SIG-M5 (cell line): ENCODE data around the gene OTUD3.
"Not testable (repeated sequence)": the region's sequence is repeated elsewhere in the genome, so short reads cannot be mapped to it uniquely, and the experiment has no call there.

Source experiments
- DNase-seq: peaks from one replicate; lab custom pipeline; 2025; lab: John Stamatoyannopoulos, UW

Gene OTUD3, protein sequence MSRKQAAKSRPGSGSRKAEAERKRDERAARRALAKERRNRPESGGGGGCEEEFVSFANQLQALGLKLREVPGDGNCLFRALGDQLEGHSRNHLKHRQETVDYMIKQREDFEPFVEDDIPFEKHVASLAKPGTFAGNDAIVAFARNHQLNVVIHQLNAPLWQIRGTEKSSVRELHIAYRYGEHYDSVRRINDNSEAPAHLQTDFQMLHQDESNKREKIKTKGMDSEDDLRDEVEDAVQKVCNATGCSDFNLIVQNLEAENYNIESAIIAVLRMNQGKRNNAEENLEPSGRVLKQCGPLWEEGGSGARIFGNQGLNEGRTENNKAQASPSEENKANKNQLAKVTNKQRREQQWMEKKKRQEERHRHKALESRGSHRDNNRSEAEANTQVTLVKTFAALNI

DNA sequence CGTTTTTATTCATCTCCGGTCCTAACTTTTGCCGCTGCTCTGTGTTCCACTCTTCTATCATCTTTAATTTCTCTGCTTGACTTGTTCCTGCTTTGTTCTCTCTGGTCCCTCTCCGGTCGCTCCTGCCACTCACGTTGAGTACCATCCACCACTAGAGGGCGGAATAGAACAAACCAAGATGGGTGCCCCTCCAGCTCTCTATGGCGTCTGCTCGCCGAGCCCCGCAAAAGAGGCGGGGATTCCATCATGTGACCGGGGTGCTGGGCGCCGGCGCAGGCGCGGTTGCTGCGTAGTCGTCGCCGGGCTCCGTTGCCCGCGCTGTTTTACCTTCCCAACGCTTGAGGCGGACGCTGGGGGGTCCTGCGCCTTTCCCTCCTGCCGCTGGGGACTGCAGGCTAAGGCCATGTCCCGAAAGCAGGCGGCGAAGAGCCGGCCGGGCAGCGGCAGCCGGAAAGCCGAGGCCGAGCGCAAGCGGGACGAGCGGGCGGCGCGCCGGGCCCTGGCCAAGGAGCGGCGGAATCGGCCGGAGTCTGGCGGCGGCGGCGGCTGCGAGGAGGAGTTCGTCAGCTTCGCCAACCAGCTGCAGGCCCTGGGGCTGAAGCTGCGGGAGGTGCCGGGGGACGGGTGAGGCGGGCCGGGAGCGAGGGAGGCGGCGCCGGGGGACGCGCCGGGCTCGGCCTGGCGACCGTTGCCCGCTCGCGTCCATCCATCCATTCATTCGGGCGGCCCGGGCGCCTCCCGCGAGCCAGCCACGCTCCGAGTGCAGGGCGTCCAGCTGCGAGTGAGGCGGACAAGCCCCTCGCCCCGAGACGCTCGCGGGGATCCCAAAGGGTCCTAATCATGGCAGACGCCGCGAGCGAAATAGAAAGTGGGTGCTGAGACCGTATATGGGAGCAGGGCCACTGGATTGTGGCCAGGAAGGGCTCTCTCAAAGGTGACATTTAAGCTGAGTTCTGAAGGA is at the start of gene OTUD3:
TSS of gene OTUD3 (plus strand) at position 285 of the 961 bp plus-strand sequence. CDS start at position 404, 119 bp downstream.
- peak; percentile 81 for DNase-seq

DNA sequence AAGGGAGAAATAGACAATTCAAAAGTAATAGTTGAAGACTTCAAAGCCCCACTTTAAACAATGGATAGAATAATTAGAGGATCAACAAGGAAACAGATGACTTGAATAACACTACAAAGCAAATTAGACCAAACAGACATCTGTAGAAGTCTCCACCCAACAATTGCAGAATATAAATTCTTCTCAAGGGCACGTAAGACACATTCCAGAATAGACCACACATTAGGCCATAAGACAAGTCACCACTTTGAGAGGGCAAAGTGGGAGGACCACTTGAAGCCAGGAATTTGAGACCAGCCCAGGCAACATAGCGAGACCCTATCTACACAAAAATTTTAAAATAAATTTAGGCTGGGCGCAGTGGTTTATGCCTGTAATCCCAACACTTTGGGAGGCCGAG is 46.6 kb upstream of the OTUD3 start:
- no peak for DNase-seq

DNA sequence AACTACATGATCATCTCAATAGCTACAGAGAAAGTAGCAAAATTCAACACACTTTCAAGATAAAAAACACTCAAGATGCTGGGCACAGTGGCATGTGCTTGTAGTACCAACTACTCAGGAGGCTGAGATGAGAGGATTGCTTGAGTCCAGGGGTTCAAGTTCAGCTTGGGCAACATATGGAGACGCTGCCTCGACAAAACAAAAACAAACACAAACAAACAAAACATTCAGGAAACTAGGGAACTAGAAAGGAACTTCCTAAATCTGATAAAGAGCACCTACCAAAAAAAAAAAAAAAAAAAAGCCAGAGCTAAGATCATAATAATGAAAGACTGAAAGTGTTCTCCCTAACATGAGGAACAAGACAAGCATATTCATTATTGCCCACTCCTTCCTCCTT is 44.3 kb upstream of the OTUD3 start:
- no peak for DNase-seq

DNA sequence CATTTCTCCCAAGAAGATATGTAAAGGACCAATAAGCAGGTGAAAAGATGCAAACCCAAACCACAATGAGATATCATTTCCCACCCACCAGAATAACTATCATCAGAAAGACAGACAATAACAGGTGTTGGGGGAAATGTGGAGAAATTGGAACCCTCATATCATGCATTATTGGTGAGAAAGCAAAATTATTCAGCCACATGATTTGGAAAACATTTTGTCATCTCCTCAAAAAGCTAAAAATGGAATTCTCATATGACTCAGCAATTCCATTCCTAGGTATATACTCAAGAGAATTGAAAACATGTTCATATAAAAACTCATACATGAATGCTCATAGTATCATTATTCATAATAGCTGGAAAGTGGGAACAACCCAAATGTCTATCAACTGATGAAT is 42.0 kb upstream of the OTUD3 start:
- no peak for DNase-seq

DNA sequence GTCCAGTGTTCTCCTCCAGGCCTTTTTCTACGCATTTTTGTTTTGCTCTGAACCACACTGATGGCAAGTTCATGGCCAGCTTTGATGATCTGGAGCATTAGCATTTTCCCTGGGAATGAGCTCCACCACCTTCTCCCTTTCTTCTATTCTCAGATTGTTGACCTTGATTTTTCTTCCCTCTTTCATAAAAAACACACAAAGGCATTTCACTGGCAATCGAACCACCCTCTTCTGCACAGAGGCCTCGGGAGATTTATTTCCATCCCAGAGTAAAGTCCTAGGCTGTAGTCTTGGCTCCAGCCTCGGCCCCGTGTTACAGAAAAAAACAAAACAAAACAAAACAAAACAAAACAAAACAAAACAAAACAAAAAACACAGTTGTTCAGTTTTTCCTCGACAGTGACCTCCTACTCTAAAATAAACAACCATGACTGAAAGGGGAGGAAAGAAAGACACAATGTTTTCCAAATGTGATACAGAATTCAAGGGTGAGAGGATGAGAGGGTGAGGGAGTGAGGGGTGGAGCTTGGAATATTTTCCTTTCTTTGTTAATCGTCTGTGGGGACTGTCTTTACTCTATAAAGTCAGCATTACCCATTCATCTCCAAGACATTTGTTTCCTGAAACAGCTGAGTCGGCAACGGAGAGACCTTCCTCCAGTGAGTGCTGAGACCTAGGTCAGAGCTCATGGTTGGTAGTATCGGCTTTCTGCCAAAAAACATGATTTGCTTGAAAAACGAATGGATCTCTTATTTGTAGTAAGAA is 37.3 kb upstream of the OTUD3 start:
- DNase-seq: no peak

DNA sequence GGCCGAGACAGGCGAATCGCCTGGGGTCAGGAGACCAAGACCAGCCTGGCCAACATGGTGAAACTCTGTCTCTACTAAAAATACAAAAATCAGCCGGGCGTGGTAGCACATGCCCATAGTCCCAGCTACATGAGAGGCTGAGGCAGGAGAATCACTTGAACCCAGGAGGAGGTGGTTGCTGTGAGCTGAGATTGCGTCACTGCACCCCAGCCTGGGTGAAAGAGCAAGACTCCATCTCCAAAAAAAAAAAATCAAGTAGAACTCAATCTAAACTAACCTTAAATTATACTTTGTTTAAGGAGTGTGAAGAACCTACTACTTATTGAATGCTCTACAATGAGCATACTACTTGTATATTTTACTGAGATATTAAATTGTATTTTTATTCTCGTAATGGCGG is 36.6 kb upstream of the OTUD3 start:
- no peak for DNase-seq

DNA sequence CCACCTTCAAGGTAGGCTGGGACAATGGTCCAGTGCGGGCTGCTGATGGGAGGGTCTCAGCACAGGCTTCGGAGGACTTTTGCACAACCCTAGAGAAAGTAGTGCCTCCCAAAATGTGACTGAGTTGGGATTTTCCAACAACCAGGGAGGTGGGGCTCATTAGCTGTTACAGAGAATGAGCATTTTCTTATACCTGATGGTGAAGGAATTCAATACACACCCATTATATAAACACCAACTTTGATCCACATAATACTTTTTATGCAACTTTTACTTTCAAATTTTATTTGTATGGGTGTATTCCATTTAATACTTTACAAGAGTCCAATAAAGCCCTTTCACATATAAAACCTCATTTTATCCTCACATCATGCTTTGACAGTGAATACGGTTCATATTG is 35.9 kb upstream of the OTUD3 start:
- DNase-seq: no peak

DNA sequence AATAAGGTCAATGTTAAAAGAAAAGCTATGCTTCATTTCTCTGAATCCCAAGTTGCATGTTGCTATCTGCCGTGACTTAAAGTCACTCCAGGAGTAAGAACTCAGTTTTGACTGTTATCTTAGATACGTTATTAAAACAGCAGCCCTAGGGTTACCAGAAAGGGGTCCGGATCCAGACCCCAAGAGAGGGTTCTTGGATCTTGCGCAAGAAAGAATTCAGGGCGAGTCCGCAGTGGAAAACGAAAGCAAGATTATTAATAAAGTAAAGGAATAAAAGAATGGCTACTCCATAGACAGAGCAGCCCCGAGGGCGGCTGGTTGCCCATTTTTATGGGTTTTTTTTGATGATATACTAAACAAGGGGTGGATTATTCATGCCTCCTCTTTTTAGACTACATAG is 34.9 kb upstream of the OTUD3 start:
- DNase-seq: not testable (repeated sequence)

DNA sequence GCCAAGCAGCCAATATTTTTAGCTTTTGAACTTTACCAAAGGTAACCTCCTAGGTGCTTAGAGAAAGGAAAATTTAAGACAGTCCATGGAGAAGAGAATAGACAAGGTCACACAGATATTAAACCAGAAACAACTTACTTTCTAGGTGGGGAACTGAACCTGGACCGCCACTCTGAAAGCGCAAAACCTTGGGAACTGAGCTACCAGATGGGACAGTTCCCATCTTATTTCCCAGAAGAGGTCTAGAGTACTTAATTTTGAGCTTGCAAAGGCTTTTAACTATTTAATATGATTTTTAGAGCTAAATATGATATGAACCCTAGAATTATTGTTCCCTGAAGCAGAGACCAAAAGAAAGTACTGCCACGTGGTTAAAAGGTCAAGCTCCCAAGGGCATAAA is 32.9 kb upstream of the OTUD3 start:
- not testable (repeated sequence) for DNase-seq

DNA sequence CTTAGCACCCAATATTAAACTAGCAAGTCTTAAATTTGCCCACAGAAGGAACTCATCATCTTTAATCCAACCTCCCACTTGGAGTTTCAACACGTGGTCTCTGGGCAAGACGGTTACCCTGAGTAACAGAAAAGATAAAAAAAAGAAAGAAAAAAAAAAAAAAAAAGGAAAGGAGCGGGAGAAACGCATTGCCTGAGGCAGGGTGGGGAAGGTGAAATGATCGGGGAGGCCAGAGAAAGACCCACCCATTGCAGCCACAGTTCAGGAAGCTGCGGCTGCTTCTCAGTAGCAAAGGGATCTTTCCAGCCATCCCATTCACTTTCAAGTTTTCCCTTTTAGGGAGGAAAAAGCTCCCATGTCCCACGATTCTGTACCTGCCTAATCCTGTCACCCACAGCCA is 32.0 kb upstream of the OTUD3 start:
- no peak for DNase-seq

DNA sequence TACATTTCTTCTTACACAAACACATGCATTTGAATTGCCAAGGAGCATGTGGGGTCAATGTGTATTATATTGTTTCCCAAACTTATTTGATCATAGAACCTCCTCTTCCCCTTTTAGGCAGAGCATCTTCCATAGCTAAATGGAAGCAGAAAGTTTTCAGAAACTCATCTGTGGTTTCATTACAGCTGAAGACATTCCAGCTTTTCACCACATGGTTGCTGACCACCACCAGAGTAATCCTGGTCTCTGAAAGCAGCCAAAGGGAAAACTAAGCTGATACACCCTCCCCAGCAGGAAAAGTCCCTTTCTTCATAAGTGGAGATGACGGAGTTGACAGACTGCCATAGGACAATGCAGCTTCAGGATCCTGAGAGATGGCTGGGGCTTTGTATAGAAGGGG is 30.2 kb upstream of the OTUD3 start:
- no peak for DNase-seq

DNA sequence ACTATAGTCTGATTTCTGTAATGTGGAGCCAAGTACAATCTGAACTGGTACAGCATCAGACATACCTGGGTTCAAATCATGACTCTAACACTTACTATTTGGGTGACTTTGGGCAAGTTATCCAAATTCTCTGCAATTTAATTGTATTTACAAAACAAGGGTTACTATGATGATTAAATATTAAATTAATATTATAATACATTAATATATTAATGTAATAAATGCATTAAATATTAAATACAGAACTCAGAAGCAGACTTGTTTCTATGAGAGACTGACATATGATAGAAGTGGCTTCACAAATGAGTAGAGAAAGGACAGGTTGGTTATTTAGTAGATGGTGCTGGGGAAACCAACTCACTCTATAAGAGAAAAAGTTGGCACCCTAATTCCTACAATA is 27.3 kb upstream of the OTUD3 start:
- DNase-seq: no peak

DNA sequence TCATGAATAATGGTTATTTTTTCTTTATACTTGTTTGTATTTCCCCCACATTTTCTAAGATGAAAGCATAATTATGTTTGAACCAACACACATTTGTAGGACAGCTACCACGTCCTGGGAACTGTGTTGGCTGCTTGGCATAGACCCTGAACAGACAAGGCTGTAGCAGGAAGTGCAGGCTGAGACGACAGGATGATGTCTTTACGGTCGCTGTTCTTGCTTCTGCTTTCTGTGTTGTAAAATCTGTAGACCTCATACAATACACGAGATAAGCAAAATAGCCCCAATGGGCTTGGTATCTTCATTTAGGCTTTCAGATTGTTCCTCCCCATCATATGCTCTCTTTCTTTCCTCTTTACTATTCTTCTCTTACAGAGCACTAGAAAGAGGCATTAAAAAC is 23.3 kb upstream of the OTUD3 start:
- no peak for DNase-seq

DNA sequence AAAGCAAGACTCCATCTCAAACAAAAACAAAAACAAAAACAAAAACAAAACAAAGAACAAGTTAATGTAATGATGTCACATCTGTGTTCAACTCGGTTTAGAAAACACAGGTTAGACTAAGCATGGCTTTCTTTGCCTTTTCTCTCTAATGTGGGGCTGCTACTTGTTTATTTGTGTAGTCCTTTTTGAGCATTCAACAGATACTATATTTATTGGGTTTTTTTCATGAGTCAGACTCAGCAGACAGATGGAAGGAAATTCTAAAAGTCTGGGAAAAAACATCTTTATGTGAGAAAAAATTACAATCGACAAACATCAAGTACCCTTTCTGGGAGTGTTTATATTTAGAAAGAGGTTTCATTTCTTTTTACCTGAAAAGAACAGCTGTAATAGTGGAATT is 22.3 kb upstream of the OTUD3 start:
- DNase-seq: no peak

DNA sequence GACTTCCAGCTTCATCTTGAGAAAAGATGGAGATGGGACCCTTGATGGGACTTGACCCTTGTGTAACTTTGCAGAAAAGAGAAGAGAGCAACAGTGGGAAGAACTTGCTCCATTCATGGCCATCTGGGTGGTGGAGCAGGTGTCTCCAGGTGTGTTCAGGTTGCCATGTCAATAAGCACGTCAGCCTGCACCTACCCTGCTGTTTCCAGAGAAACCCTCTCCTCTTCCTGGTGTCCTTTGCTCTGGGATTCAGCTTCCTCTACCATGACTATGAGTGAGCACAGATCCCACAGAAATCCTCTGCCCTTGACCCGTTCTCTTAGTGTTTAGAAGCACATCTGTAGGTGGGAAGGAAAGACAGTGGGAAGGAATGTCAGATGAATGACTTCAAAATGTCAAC is 21.8 kb upstream of the OTUD3 start:
- DNase-seq: no peak

DNA sequence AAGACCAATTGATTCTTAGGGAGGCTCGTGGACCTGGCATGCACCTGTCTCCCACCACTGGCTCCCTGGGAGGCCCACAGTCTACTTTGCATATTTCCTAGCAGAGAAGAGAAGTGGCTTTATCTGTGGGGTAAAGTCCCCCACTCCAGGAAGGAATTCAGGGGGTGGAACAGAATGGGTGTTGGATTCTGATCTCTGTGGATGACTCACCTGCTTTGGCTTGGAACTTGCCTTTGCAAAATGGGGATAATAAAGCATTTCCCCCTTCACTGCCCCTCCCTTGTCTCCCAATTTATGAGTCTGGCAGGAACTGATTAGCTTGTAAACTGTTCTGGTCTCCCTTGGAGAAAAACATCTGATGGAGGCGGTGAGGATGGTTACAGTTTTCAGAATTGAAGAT is 21.2 kb upstream of the OTUD3 start:
- no peak for DNase-seq

DNA sequence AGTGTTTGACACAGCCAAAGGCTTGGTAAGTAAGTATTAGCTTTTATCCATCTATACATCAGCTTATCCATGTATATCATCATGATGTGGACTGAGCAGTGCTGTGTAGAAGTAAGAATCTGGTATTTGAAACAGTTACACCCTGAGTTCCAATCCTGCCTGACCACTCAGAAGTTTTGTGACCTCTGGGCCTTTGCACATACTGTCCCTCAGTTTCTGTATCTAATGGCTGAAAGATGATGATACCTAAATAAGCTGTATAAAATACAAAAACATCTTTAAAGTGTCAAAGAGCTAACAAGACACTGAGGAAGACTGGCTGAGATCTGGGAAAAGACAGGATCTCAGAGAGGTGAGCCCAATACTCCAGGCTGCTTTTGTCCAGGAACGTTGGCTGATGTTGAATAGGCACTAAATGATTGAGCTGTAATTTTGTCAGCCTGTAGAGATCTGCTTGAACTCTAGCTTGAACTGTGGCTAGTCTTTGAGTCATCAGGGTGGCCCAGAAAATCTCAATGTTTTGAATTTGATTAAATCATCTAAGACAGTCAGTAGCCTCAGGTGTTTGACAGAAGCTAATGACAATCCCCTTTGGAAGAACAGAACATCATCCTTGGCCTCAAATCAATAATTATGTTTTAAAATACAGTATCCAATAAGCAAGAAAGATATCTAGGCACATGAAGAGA is 20.2 kb upstream of the OTUD3 start:
- no peak for DNase-seq

DNA sequence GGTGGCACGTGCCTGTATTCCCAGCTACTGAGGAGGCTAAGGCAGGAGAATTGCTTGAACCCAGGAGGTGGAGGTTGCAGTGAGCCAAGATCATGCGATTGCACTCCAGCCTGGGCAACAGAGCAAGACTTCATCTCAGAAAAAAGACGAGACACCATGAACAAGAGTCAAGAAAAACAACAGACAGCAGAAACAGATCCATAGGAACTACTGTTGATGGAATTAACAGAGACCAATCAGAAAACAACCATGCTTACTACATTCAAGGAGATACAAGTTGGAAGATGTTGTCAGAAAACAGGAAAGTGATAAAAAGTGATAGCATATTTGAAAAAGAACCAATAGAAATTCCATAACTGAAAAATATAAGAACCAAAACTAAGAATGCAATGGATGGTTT is 19.3 kb upstream of the OTUD3 start:
- no peak for DNase-seq

DNA sequence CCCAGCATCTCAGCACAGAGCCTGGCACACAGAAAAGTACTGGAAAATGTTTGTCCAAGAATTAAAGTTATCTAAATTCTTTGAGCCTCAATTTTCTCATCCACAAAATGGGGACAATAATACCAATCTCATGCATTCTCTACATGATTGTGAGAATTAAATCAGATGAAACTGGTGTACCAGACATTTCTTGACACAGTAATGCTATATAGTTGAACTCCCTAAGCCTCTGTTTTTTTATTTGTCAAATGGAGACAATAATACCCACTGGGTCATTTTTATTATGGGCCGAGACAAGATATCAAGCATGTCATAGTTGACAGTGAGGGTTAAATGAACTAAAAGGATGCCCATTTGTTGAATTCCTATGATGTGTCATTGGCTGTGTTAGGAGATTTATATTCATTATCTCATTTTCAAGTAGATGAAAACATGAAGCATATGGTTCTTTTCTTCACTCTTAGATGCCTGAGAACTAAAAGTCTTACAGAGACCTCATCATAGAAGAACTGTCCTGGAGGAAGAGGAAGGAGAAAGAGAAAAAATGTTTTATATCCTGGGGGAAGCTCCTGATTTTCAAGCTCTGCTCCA is 17.5 kb upstream of the OTUD3 start:
- DNase-seq: no peak

DNA sequence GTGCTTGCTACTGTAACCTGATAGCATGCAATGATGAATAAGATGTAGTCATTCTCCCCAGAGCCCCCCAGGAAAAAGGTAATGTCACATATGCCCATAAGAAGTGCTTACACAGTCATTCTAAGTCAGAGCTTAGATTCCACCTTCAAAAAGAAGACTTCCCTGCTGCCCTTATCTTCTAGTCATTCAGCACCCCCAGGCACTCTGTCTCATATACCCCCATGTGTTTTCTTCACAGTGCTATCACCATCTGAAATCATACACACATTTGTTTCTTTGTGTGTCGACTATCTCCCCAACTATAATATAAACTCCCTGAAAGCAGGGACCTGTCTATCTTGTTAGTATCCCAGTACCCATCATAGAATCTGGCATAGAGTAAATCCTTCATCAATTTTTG is 16.2 kb upstream of the OTUD3 start:
- DNase-seq: no peak

DNA sequence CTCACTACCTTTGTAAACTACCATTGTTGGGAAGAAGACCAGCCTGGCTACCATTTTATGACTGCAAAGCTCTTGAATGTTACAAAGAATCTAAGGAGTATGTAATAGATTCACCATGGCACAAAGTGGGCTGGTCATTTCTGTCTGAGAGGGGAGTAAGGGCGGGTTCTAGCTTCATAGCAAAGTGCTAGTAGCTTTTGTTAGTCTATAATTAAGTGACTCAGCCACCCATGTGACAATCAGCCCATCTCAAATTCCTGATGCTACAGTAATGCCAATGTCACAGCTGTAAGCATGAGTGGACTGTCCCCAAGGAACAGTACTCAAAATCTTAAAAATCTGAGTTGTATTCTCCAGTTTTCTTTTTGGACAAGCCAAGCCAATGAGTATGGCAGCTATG is 15.4 kb upstream of the OTUD3 start:
- no peak for DNase-seq
